HTR-8/SVneo (cell line): ENCODE measurements around the gene RAB20.
"Not testable (repeated sequence)": the region's sequence is repeated elsewhere in the genome, so short reads cannot be mapped to it uniquely, and the experiment has no call there.

Experiments used
- DNase-seq: peaks from one replicate; pipeline ENCODE4 v3.0.0; 2011; ENCODE audit warnings: low spot score, mixed read lengths; ENCODE audit not compliant: insufficient read length
- FAIRE-seq: peaks from 2 replicates; lab custom pipeline; 2011; peaks lifted over from hg19 to GRCh38; lab: Jason Lieb, UNC

Gene RAB20

GRCh38 chr13:110535526-110535925 is 26.0 kb downstream of the RAB20 start:
- FAIRE-seq: no peak

GRCh38 chr13:110533771-110534670 is 27.5 kb downstream of the RAB20 start:
- DNase-seq (no peak), FAIRE-seq (no peak)

More at GRCh38 chr13:110535526-110535925, 26.0 kb downstream of the RAB20 start:
- DNase-seq: no peak

GRCh38 chr13:110532258-110532657 is 29.3 kb downstream of the RAB20 start:
- DNase-seq, FAIRE-seq: not testable (repeated sequence)

- FAIRE-seq (no peak), DNase-seq (no peak)
These were observed 29.8 kb downstream of the RAB20 start for GRCh38 chr13:110531671-110532083.

GRCh38 chr13:110531100-110531499 is 30.4 kb downstream of the RAB20 start:
- no peak for FAIRE-seq
- DNase-seq: no peak

GRCh38 chr13:110529522-110530311 is 31.8 kb downstream of the RAB20 start:
- FAIRE-seq (no peak), DNase-seq (no peak)

DNA sequence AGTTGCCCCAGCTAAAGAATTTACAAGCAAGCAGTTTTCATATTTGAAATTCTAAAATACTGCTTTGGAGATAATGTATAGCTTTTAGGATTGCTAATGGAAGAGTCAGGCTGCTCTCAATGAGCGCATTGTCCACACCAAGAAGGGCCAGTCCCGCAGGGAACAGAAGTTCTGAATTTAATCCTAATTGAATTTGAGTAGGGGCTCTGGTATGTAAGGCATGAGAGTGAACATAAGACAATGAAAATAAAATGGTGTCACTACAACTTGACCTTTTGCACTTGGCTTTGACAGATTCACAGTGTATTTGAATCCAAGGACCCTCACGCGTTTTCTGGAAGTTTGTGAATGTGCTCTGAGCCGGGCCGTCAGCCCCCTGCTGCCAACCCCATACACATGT is 32.6 kb downstream of the RAB20 start:
- no peak for DNase-seq

DNA sequence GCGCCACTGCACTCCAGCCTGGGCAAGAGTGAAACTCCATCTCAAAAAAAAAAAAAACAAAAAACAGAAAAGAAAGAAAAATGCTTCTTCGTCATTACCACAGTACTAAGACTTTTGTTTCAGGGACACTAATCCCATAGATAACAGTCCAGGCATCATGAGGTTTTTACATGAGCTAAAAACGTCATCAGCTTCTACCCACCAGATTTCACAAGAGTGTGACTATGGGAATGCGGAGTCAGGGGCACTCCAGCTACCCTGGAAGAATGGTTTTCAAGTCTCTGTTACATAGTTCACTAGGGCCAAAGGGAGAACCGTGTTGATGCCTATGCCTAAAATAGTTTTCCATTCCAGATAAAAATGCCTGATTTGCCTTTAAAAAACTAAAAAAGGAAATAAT is 33.2 kb downstream of the RAB20 start:
- FAIRE-seq (no peak), DNase-seq (no peak)

More for the DNA sequence above, 32.6 kb downstream of the RAB20 start:
- FAIRE-seq: no peak

GRCh38 chr13:110525328-110526319 is 35.9 kb downstream of the RAB20 start:
- DNase-seq (no peak), FAIRE-seq (no peak)

GRCh38 chr13:110524541-110525257 is 36.8 kb downstream of the RAB20 start:
- FAIRE-seq (no peak), DNase-seq (no peak)

DNA sequence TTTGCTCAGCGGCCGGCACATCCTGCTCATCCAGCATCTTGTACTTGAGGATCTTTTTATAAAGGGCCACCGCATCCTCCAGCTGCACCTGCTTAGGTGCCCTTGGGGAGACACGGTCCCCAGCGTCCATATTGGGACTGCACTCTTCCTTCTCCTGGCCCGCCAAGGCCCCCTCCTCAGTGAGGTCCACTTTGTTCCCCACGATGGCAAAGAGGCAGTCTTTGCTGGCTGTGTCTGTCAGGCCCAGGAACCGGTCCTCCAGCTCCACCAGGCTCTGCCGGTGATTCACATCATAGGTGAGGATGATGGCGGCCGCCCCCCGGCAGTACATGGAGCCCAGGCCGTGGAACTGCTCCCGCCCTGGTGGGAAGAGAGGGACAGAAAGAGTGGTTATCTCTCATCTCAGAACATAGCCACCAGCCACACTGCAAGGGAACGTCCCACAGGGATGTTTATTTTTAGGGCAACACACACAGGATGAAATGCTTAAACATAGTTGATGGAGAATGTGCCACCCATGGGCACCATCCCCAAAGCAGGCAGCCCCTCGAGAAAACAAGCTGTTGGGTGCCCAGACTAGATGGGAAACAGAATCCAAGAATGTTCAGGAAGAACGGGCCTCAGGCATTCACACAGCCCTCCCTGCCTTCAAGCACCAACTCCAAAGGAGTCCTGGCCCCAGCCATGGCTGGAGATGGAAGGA is 37.5 kb downstream of the RAB20 start:
- no peak for FAIRE-seq
- DNase-seq: no peak

- FAIRE-seq (no peak), DNase-seq (no peak)
These were observed 38.3 kb downstream of the RAB20 start for GRCh38 chr13:110523180-110523579.

DNA sequence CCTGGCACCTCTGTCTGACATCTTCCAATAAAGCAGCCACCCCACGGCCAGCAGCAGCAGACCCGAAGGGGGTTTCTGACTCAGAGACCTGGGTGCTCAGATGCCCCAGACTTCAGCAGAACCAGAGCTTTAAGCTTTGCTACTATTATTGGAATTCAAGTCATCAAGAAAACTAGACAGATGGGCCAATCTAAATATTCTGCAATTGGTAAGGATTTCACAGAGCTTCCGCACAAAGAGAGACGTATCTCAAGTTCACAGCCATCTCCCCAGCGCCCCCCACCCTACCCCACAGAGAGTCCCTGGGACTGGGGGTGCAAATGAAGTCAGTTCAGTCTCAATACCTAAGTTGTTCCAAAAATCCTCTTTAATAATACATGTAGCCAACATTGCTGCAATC is 38.8 kb downstream of the RAB20 start:
- FAIRE-seq (no peak), DNase-seq (no peak)

- DNase-seq (no peak), FAIRE-seq (no peak)
These were observed 39.6 kb downstream of the RAB20 start for GRCh38 chr13:110521946-110522345.

GRCh38 chr13:110521296-110521680 is 40.2 kb downstream of the RAB20 start:
- DNase-seq: no peak
- FAIRE-seq: no peak

DNA sequence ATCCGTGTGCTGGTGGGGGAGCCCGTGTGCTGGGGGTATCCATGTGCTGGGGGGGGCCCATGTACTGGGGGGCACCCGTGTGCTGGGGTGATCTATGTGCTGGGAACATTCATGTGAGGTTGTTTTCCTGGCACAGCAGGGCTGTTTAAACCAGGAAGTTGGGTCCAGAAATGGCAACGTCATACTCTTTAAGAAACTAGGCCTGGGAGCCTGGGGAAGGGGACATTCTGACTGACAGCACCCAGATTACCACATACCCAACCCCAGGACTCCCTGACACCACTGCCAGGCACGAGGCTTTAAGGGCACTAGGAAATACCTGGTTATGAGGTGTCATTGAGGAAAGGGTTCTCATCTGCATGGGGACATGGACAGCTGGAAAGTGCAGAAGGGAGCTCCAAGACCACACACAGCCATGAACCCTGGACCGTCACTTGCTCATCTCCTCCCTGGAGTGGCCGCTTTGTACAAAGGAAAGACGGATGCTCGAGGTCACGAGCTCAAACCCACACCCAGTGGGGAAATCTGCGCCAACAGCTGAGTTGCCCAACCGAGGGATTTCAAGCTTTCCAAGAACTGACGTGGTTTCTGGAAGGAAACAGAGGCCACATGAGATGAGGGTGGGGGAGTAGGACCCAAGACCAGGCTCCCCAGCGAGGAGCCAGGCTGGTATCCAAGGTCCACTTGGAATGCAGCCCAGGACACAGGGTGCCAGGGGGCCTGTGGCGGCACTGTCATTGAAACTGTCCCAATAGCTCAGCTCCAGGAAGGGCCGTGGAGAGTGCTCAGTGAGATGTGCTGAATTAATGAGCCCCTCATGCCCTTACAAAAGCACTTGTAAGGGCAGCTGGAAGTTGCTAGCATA is 40.9 kb downstream of the RAB20 start:
- DNase-seq (no peak), FAIRE-seq (no peak)

- FAIRE-seq: no peak
- no peak for DNase-seq
These were observed 42.0 kb downstream of the RAB20 start for GRCh38 chr13:110519506-110519905.

- FAIRE-seq: no peak
These were observed 42.5 kb downstream of the RAB20 start for GRCh38 chr13:110519046-110519445.

More at GRCh38 chr13:110519046-110519445, 42.5 kb downstream of the RAB20 start:
- no peak for DNase-seq
